Eye (tissue), 1 donor: ENCODE measurements around the gene CTDSP2.
A peak's percentile ranks its signal among the peaks of the same experiment; 100 is the strongest.
"Not testable (repeated sequence)": the region's sequence is repeated elsewhere in the genome, so short reads cannot be mapped to it uniquely, and the experiment has no call there.

Source experiments
- DNase-seq: peaks from one replicate; pipeline ENCODE4 v3.0.0-alpha.2; 2015

CTDSP2 gene

GRCh38 chr12:57881475-57881874, 34.9 kb upstream of the CTDSP2 start:
- no peak for DNase-seq

GRCh38 chr12:57881035-57881434, 34.5 kb upstream of the CTDSP2 start:
- not testable (repeated sequence) for DNase-seq

DNA sequence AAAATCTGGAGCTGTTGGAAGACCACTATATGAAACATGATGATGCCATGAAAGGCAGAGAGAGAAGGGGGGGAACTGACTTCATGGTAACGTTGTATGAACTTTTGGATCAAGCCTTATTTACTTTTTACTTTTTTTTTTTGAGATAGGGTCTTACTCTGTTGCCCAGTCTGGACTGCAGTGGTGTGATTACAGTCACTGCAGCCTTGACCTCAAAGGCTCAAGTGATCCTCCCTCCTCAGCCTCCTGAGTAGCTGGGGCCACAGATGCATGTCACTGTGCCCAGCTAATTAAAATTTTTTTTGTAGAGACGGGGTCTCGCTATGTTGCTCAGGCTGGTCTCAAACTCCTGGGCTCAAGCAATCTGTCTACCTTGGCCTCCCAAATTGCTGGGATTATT, 31.3 kb upstream of the CTDSP2 start:
- DNase-seq, result no peak

- no peak for DNase-seq
These were observed 29.4 kb upstream of the CTDSP2 start for GRCh38 chr12:57875753-57876547.

DNA sequence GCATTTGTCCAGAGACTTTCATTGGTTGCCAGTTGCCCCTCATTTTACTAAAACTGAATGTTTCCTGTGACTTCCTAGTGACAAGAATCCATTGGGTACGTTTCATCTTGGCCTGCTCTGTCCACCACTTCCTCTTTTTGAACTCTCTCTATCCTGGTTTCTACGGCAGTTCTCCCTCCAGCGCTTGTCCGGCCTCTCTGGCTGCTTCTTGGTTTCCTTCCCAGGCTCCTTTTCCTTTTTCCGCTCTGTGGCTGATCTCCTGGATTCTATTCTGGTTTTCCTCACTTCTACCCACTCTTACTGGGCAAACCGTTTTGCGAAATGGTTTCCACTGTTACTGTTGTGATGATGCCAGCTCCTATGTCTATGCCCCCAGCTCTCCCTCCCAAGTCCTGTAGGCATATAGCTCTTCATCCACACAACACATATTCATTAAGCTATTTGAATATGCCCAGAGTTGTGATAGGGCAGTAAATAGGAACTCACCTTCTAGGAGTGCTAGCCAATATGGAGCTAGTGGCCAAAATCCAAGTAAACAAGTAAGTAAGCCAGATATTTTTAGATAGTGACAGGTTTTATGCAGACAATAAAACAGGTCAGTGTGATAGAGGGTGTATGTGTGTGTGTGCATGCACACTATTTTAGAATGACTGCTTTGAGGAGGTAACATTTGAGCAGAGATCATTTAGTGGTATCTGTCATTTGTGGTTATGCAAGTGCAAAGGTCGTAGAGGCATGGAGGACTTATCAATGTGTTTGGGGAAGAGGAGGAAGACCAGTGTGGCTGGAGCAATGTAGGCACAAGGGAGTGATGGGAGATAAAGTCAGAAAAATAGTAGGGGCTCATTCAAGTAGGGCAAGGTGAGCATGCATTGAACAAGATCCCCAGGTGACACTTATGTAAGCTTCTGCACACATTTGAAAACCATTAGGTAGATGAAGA, 27.9 kb upstream of the CTDSP2 start:
- DNase-seq, result no peak

GRCh38 chr12:57872362-57872761, 25.8 kb upstream of the CTDSP2 start:
- DNase-seq, result no peak

GRCh38 chr12:57869927-57870318, 23.4 kb upstream of the CTDSP2 start:
- DNase-seq, result no peak

- DNase-seq, result peak; percentile 65
These were observed 22.9 kb upstream of the CTDSP2 start for GRCh38 chr12:57869298-57869926.

- peak; percentile 90 for DNase-seq
These were observed 22.3 kb upstream of the CTDSP2 start for GRCh38 chr12:57868851-57869268.

- peak; percentile 62 for DNase-seq
These were observed 21.7 kb upstream of the CTDSP2 start for GRCh38 chr12:57868221-57868620.

DNA sequence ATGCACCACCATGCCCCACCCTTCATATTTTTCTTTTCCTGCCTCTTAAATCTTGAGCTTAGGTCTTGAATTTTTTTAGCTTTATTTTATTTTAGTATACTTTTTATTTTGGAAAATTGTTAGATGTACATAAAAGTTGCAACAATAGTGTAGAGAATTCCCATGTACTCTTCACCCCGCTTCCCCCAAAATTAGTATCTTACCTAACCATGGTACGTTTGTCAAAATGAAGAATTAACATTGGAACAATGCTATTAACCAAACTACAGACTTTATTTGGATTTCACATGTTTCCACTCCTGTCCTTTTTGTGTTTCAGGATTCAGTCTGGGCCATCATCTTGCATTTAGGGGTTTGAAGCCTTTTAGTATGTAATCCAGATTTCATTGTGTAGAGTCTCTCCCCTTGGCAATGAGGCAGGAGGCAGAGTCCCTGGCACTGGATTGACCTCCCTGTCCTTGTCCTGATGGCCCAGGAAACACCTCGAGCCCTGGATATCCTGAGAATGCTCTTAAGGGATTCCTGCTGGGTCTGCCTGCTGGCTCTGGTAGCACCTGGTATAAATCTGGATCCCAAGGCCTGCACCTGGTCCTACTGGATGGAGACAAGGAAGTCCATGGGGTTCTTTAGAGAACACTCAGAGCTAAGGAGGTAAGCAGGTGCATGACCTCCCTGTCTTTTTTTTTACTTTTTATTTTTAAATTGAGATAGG, 19.9 kb upstream of the CTDSP2 start:
- DNase-seq, result no peak

DNA sequence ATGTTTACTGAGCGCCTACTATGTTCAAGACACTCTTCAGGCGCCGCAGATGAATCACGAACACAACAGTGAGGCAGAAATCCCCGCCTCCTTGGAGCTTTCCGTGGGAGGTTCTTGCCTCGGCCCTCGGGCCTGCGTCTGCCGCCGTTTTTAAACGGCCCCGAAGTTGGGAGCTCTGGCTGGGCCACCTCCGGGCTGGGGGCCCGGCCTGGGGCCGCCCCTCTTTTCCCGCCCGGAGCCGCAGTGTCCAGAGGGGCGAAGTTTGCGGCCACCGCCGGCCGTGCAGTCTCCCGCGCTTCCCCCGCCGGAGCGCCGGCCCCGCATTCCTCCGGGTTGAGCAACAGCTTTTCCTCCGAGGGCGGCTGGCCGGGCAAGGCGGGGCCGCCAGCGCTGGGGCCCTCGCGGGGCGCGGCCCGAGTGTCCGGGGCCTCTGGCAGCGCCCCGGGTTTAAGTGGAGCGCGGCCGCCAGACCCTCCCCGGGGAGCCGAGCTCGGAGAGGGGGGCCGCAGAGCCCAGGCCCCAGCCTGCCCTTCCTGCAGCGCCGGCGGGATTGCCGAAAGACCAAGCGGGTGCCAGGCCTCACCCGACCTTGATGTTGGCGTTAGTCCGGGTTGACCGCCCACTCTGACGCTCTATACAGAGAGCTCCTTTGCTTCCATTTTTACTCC, 18.7 kb upstream of the CTDSP2 start:
- peak; percentile 85 for DNase-seq

GRCh38 chr12:57864442-57865083, 18.0 kb upstream of the CTDSP2 start:
- peak; percentile 82 for DNase-seq

GRCh38 chr12:57863676-57864075, 17.1 kb upstream of the CTDSP2 start:
- DNase-seq, result no peak

DNA sequence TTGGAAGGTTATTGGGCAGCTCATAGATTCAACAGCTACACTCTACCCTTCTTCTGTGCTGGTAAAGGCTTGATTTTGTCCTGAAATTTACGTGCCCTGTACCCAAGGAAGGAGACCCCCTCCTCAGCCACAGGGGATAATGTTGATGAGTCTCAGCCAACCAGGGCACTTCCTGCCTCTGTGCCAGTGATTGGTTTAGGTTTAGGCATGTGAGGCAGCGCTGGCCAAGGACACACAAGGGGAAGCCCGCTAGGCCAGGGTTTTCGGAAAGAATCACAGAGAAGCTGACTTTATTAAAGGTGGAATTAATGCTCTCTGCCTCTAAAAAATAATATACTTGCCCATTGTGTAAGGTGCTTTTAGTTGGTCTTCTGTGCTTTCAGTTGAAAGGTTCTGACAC, 15.4 kb upstream of the CTDSP2 start:
- DNase-seq, result no peak

DNA sequence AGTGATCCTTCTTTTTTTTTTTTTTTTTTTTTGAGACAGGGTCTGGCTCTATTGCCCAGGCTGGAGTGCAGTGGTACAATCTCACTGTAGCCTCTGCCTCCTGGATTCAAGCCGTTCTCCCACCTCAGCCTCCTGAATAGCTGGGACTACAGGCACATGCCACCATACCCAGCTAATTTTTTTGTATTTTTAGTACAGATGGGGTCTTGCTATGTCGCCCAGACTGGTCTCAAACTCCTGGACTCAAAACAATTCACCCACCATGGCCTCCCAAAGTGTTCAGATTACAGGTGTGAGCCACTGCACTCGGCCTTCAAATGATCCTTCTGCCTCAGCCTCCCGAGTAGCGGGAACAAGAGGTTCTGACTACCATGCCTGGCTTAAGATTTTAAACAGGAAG, 14.4 kb upstream of the CTDSP2 start:
- DNase-seq, result not testable (repeated sequence)

- DNase-seq, result no peak
These were observed 12.6 kb upstream of the CTDSP2 start for GRCh38 chr12:57859121-57859520.

GRCh38 chr12:57858123-57858522, 11.6 kb upstream of the CTDSP2 start:
- not testable (repeated sequence) for DNase-seq

GRCh38 chr12:57854965-57855364, 8.4 kb upstream of the CTDSP2 start:
- no peak for DNase-seq

GRCh38 chr12:57853864-57854556, 7.5 kb upstream of the CTDSP2 start:
- no peak for DNase-seq
